ENCODE measurements around the gene NALCN.

The NALCN gene

DNA sequence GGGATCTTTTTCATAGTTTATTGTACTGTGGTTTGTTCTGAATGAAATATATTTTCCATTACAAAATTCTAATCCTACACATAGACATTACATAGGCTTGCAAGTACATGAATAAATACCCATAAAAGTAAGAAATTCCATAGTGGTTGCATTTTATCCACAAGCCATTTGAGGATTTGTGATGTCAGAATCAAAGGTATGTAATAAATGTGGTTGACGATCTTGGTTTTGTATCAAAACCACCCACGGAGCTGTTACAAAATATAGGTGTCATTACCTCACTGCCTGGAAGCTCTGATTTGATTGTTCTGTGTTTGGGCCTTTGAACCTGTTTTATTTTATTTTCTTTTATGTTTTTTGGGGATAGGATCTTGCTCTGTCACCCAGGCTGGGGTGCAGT is 125.1 kb downstream of the NALCN start:
- DNase-seq (ENCODE audit: low read depth): no peak

DNA sequence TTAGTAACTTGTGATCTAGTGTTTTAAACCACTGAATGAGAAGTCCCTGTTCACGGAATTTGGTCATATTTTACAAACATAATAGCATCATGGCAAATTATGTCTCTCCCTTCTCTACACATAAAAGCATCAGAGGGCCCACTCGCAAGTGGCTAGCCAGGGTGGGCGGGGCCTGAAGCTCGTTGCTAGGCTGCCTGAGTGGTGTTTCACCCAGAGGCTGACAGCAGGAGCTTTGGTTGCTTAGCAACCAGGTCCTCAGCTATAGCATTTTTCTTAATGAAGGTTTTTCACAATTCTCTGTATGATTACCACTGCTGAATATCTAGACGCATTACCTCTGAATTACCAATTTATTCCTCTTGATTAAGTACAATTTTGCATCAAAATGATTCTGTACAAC is 126.5 kb downstream of the NALCN start:
- DNase-seq (ENCODE audit: low read depth): no peak

DNA sequence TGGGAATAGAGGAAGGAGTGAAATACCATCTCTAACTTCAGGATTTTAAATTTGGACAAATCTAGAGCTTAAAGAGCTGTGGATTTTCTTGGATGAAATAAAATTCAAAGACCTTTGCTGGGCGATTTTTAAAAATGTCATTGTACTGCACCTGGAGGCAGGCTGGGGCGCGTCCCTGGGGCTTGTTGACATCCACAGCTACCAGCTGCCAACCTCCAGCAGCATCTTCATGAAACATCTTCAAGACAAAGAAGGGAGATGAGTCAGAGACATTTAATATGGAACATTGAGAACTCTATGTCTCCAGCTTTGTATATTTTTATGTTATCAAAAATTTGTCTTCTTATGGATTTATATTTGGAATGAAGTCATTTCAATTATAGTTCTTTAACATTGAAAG is 132.5 kb downstream of the NALCN start:
- DNase-seq (ENCODE audit: low read depth): no peak

DNA sequence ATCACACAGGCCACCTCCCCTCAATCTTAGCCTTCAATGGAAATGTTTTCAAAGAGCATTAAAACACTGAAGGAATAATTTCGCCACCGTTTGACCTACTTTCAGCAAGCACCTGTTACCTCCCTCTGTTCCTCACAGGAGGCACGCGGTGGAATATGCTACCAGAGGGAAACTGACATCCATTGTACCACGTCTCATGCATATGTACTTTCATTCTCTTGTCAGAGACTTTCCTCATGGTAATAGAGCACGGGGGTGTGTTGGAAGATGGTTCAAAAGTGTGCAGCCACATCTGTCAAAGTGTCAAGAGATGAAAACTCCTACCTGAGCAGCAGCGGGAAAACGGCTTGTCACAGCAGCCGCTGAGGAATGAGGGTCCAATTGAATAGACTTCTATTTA is 143.4 kb downstream of the NALCN start:
- DNase-seq (ENCODE audit: low read depth): no peak

DNA sequence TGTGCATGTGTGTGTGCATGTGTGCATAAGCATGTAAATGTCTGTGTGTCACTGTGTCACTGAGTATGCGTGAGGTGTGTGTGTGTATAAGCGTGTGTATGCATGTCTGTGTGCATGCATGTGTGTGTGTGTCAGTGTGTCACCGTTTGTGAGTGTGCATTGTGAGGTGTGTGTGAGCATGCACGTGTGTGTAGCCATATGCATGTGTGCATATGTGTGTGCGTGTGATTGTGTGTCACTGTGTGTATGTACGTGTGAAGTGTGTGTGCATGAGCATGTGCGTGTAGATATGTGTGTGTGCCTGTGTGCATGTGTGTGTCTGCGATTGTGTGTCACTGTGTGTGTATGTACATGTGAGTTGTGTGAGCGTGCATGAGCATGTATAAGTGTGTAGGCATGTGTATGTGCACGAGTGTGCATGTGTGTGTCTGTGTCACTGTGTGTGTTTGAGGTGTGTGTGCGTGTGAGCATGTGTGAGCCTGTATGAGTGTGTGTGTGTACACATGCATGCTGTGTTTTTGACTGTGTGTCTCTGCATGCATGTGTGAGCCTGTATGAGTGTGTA is 144.5 kb downstream of the NALCN start:
- no peak for DNase-seq (ENCODE audit: low read depth)

DNA sequence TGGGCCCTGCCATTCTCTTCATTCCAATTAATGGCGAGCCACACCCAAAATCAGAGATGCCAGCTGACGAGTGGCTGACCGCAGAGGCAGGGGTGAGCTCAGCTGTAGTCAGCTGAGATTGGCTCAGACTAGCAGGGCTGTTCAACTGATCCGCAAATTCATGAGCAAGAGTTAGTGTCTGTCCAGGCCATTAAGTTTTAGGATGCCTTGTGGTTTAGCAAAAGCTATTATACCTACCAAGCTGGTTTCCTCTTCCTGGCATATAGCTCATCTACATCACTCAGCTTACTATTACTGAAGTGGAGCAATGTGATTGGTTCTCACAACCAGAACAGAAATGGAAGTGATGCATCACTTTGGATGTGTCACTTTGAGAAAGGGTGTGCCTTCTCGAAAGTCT is 148.7 kb downstream of the NALCN start:
- DNase-seq (ENCODE audit: low read depth): no peak

DNA sequence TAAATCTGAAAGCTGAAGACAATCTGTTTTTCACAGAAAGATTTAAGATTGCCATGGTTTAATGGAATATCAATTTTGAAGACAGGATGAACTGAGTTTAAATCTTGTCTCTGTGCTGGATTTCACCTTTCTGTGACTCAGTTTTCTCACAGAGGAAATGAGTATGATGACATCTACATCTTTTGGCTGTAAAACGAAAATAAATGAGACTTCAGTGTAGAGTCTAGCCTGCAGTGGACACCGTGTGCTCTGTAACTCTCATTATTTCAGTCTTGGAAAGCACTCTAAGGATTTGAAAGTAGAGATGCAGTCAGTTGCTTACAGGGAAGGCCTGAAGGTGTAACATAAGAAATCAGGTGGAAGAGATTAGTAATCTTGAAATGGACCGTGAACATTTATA is 150.4 kb downstream of the NALCN start:
- no peak for DNase-seq (ENCODE audit: low read depth)

DNA sequence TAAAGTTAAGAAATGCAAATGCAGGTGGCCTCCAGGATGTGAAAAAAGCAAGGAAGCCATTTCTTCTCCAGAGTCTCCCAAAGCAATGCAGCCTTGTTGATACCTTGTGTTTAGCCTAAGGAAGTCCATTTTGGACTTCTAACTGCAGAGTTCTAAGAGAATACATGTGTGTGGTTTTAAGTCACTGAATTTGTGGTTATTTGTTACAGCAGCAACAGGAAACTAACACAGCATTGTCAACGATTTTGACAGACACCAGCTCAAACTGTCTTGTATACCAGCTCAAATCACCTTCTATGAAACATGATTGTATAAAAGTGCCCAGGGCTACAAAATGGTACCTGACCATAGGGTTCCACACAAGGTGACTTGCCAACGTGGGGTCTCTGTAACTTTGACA is 151.4 kb downstream of the NALCN start:
- DNase-seq (ENCODE audit: low read depth): no peak

DNA sequence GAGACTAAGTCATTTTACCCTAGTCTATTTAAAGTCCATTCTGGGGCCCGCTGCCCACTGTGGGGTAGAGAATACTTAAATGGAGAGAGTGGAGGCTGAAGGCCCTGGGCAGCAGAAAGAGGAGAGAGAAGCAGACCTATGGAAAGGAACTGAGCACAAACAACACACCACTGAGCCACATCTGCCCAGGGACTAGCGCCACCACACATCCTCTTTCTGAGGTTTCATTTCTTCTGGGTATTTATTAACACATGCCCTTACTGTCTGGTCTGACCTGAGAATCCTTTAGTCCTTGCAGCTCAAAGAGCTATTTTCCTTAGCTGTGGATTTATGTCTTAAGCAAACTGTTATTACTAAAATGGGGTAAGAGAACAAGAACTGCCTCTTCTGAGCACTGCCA is 154.0 kb downstream of the NALCN start:
- no peak for DNase-seq (ENCODE audit: low read depth)

DNA sequence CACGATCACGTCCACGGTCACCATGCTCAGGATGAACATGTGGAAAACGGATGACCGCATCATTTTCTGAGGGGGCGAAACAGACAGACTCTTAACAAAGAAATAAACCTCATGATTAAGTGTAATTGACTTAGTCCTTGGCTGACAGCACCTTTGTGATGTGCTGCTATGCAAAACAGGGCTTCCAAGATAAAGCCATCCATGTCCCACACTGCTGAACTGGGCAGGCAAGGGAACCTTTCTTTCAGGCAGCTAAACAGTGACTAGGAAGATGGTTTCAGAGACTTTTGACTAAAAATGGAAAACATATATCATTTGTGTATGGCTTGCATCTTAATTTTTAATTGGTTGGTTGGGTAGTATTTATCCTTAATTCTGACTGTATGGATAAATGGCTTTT is 157.8 kb downstream of the NALCN start:
- no peak for DNase-seq (ENCODE audit: low read depth)

DNA sequence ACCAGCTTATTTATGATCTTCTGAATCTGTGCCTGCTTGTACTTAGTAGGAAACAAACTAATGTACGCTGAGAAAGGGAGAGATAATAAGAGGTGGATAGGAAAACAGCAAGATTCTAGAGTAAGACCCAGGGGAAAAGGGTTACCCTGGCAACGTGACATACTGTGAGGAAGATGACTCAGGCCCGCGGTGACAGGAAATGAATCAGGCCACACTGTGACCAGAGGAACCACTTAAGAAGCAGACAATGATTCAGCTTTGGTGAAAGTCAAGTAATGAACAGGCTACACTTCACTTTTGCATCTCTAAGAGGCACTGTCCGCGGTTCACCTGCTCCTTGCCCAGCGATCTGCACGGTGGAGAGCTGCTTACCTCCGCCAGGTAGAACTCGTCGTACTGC is 158.2 kb downstream of the NALCN start:
- DNase-seq (ENCODE audit: low read depth): no peak

DNA sequence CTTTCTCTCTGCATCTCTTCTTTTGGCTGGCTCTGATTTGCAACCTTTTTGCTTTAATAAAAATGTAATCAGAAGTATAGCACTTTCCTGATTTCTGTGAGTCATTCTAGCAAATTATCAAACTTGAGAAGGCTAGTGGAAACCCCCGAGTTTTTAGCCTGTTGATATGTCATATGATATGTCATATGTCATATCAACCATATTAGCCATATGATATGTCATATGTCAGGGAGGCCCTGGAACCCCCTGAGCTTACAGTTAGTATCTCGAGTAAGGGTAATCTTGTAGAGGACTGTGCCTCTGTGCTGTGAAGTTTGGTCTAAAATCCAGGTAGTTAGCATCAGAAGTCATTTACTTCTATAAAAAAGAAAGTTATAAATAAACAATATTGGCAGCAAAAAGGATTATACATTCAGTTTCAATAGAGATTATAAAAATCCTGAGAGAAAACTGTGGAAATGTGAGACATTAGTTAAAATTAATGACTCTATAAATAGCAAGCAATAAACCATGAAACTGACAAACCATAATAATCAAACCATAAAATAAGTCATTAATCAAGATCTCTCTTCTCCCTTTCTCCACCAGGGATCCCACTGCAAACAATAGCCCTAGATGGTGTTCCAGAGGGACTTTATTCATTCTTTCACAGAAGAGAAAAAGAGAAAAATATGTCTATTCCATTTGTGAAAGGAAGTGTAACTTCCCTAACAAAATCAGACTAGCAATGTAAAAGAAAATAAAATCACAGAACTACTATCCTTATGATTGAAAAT is 167.4 kb downstream of the NALCN start:
- no peak for DNase-seq (ENCODE audit: low read depth)

DNA sequence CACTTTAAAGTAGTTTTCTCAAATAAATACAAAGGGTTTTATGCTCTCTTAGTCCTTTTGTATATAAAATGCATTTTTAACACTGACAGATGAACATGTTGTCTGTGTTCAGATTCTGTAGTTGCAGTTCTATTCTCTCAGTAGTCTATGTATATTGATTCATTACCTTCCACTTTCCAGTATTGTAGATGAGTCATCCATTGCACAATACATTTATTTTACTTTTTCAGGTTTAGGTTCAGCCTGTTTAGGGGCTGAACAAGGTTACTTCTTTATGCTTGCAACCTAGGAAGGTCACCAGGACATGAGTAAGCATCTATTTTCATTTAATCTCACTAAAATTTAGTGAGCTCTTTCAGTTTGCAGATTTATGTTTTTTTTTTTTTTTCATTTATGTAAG is 173.6 kb downstream of the NALCN start:
- no peak for DNase-seq (ENCODE audit: low read depth)

DNA sequence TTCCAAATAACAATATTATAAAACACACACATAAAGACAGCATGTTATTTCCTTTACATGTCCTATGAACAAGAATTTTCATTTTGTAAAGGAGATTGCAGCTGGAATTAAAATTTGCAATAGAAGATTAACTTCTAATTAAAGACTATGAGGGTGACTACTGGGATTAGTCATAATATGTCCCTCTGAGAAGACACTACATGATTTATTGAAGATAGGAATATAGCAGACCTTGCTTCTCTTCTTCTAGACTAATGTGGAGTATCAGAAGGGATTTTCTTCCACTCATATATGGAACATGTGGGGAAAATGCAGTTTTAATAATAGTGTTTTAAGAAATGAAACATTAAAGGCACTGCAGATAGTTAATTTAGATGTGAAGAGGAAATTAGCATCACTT is 177.8 kb downstream of the NALCN start:
- no peak for DNase-seq (ENCODE audit: low read depth)

DNA sequence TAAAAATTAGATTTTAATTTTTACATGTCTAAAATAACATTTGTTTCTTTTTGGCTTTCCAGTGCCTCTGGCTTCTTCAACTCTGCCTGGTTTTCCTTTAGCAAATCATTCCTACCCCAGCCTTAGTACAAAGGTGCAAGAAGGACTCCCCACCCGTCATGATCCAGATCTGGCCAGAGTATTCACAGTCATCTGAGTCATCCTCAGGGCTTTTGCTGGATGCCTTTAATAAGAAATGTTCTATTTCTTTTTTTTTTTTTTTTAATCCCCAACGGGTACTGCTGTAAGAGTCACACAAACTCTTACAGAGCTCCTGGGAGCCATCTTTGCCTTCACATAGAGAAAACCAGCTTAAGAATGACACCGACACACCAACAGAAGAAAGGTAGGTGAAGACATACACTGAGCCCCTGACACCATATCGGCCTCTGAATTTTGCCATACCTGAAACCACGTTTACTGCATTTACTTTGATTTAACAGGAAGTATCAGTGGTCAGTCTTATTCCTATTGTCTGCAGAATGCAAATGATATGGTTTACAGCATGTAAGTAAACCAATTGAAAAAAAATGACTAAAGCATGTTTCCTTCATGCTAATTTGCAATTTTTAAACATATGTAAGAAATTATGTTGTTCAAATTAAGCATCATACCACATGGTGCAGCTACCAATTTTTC is 184.4 kb downstream of the NALCN start:
- no peak for DNase-seq (ENCODE audit: low read depth)

DNA sequence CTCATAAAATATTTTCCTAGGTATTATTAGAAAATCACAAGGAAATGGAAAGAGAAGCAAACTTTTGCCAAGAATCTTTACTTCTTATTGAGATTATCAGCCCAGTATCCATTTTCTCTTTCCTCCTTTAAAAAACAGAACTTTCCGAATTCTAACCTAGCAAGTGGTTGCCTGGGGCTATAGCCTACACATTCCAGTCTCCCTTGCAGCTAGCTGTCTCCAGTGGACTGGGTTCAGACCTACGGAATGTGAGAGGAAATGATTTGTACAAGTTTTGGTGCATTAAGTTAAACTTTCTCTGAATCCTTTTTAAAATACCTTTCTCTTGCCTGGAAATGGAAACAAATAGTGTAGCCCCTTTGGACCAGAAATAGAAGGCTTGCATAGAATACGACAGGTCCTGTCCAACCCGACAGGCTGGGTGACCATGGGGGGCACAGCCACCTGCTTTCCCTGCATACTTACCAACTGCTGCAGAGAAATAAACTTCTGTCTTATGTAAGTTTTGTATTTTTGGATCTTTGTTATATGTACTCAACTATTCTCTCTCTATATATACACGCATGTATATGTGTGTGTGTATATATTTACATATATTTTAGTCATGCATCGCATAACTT is 185.9 kb downstream of the NALCN start:
- no peak for DNase-seq (ENCODE audit: low read depth)

DNA sequence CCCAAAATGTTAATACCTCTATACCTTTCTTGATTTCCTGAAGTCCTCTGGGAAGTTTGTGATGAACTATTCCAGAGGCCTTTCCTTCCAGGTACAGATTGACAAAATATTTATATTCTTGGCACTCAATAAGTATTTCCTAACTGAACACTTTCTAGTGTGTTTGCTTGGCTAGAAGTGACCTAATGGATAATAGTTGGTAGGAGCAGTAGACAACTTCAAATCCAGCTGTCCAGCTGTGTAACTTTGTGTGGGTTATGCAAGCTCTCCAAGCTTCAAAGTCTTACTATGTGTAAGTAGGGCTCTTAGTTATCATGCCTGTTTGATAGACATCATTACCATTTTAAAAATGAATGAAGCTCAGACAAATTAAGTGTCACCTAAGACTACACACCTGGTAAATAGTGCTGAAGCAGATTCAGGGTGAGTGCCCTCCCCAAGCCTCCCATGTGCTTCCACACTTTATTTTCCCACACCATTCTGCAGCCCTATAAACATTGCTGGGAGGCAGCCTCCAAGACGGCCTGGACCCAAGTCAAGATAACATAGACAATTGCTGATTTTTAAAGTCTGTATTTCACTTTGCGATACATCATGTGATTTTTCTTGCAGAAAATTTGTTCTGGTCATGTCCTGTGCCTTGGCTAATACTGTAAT is 196.6 kb downstream of the NALCN start:
- DNase-seq (ENCODE audit: low read depth): no peak

DNA sequence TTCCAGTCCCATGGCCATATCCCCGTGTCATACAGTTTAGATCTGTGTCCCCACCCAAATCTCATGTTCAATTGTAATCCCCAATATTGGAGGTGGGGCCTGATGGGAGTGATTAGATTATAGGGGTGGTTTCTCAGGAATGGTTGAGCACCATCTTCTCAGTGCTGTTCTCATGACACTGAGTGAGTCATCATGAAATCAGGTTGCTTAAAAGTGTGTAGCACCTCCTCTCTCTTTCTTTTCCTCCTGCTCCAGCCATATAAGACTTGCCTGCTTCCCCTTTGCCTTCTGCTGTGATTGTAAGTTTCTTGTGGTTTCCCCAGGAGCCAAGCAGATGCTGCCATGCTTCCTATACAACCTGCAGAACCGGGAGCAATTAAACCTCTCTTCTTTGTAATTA is 197.8 kb downstream of the NALCN start:
- DNase-seq (ENCODE audit: low read depth): no peak

DNA sequence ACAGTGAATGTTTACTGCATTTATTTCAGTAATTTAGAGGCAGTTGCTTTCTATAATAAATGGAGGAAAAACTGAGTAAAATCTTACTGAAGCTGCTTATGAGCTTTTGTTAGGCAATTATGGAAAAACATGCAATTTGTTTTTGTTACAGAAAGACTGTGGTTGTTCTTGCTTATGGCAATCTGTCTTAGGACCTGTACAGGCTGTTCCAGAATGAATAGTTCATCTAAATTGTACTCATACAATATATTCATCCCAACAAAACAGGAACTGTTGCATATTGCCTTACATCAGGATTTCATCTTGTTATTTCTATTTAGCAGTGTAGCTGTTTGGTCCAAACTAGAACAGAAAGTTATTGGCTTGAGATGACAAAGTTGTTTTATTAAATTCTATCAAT is 199.2 kb downstream of the NALCN start:
- no peak for DNase-seq (ENCODE audit: low read depth)

DNA sequence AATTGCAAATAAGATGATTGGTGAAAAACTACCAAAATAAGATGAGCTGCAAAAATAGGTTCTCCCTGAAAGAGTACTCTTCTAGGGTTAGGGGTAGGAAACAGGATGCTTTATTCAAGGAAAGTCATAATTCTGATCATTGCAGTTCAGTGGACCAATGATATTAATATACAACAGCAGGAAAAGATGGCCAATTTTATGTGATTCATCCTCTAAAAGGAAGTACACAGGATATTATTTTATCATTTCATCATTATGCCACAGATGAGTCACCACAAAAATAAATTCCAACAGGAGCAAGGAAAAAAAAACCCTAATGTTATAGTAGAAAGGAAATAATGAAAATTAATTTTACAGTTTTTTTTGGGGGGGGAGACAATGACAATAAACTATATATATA is 205.0 kb downstream of the NALCN start:
- DNase-seq (ENCODE audit: low read depth): no peak

DNA sequence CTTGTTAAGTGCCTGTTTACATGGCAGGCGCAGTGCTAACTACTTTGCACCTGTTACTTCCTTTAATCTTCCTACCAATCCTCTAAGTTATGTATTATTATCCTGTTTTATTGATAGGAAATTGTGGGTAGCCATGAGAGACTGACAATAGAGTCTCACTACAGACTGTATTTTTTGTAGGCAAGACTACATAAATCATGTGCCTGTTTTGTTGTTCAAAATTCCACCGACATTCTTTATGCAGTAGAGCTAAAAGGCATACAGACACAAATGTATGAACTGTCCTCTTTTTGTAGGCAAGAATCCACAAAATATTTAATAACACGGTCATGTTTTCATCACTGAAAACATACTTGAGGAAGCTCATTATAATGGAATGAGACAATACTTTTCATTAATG is 205.5 kb downstream of the NALCN start:
- no peak for DNase-seq (ENCODE audit: low read depth)

DNA sequence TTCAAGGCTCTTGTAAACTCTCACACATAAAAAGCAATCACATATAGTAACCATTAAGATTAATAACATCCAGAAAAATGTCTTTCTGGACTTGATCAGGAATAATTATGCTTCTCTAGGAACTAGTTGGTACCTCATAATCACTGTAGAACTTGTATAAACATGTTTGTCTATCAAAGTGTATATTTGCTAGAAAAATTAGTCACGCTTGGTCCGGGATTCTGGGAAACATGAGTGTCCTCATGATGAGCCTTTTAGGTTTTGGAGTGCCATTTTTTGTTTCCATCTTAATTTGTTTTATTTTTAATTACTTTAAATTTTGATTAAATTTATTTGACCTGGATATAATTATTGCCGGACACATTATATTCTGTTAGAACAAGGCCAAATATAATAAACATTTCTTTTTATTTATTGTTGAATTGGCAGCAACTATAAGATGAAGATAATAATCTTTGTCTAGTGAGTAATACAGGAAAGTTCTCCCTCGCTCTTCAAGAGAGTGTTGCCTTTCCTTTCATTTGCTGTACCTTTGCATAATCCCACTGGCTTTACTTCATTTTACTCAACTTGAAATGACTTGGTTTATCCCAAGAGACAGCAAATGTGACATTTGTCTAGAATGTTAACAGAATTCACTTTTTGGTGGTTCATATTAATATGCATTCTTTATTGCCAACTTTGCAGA is 207.0 kb downstream of the NALCN start:
- DNase-seq (ENCODE audit: low read depth): no peak

Measured in stimulated activated CD4-positive, alpha-beta T cell treated with anti-CD3 and anti-CD28 coated beads, Interleukin-2, amount 100 ng/mL, for 4 hours (primary cell).